ENCODE data around the gene ANKRD60.

- TF ChIP-seq EZH2 (IDR thresholded peaks at IDR 0.05; ENCODE audit: borderline replicate concordance): no peak
- TF ChIP-seq CTCF (IDR thresholded peaks at IDR 0.05; ENCODE audit: poor library complexity): peak; percentile 100
- TF ChIP-seq EZH2phosphoT487 (IDR thresholded peaks at IDR 0.05; ENCODE audit: low read depth, severe bottlenecking, unreplicated experiment): no peak
Observed at GRCh38 chr20:58209652-58210397, 18.6 kb downstream of the ANKRD60 start.
